Heart left ventricle (tissue), 16 donors: ENCODE data around the gene DPEP1. TPM values are rescaled to one million over a fixed set of nuclear protein-coding genes. Genes with fewer than 3 reads are reported as not detected.

Experiments used
- ATAC-seq, 4 donors: fragments of 200-7000 bp; cut with Tn5 transposase; one replicate each; pipeline ENCODE4 v1.9.1; 2020 to 2022; ENCODE audit warnings: moderate library complexity in 4 of 4, mild to moderate bottlenecking in 3 of 4, moderate number of reproducible peaks in 1 of 4
- DNase-seq, 5 donors: peaks; one replicate each; pipeline ENCODE4 v3.0.0-alpha.2; 2020
- H3K27ac ChIP-seq, 12 donors: fragments of 200-600 bp; sonication (generic) in 4 of 12; one replicate each; pipeline versions ENCODE4 v1.5.0 to v1.8.0; 2016 to 2022; ENCODE audit warnings: mild to moderate bottlenecking in 2 of 12
- H3K27me3 ChIP-seq, 9 donors: fragments of 200-600 bp; sonication (generic) in 2 of 9; one replicate each; pipeline versions ENCODE4 v1.5.1 to v1.8.0; 2016 to 2022; ENCODE audit warnings: mild to moderate bottlenecking in 3 of 9
- H3K36me3 ChIP-seq, 9 donors: fragments of 200-600 bp; sonication (generic) in 2 of 9; one replicate each; pipeline versions ENCODE4 v1.5.0 to v1.8.0; 2018 to 2022; ENCODE audit warnings: mild to moderate bottlenecking in 2 of 9
- H3K4me1 ChIP-seq, 12 donors: fragments of 200-600 bp; sonication (generic) in 4 of 12; one replicate each; pipeline versions ENCODE4 v1.5.0 to v1.8.0; 2016 to 2022; ENCODE audit warnings: mild to moderate bottlenecking in 3 of 12
- H3K4me3 ChIP-seq, 12 donors: fragments of 200-600 bp; sonication (generic) in 4 of 12; one replicate each; pipeline versions ENCODE4 v1.5.0 to v1.8.0; 2017 to 2022; ENCODE audit warnings: mild to moderate bottlenecking in 9 of 12, moderate library complexity in 4 of 12
- H3K9me3 ChIP-seq, 12 donors: fragments of 200-600 bp; sonication (generic) in 4 of 12; one replicate each; pipeline versions ENCODE4 v1.5.0 to v1.8.0; 2016 to 2022; ENCODE audit warnings: mild to moderate bottlenecking in 1 of 12
- CTCF ChIP-seq, 12 donors: fragments of 200-600 bp; sonication (generic) in 4 of 12; IDR thresholded peaks; one replicate each; pipeline versions ENCODE4 v1.5.0 to v1.8.0; 2018 to 2022; ENCODE audit warnings: antibody characterized with exemption in 12 of 12, mild to moderate bottlenecking in 5 of 12
- POLR2A ChIP-seq, 2 donors: fragments of 450-650 bp; IDR thresholded peaks; one replicate each; pipeline ENCODE4 v1.6.1; 2017; ENCODE audit warnings: antibody characterized with exemption in 2 of 2, mild to moderate bottlenecking in 2 of 2, moderate library complexity in 2 of 2
- WGBS, 4 donors: extraction: QIAGEN DNeasy Blood & Tissue Kit in 2 of 4; methylation state at CpG; one replicate each; pipeline versions ENCODE4 v1.1.5 to v1.1.7; 2013 to 2018; 5-methylcytosine and 5-hydroxymethylcytosine counted together
- intact Hi-C, 10 donors: fragments of 100-400 bp; cut with DNase I; formaldehyde crosslinking; loops; one replicate each; pipeline versions ENCODE4 v1.11.1 to v1.14.2; 2022
- long read RNA-seq, 3 donors: library from polyadenylated mRNA; unstranded; transcript quantifications; one replicate each; pipeline ENCODE4 v2.0.0, GENCODE V29; 2020 to 2021
- polyA plus RNA-seq, 2 donors: library from polyadenylated mRNA; stranded (reverse); fragments of 200-250 nt; gene quantifications; one replicate each; pipeline ENCODE4 v1.2.3, GENCODE V29; 2013
- total RNA-seq, 9 donors: library from RNA; depleted of rRNA in 2 of 9; stranded (reverse); fragments of >200 nt in 2 of 9; fragmentation: NEBNext Ultra II Directional in 3 of 9; extraction: Animal tissue kit (Norgen Biotek cat#: 25700) in 3 of 9; gene quantifications; one replicate each; pipeline versions ENCODE4 v1.1.0 to v1.2.4, GENCODE V29; 2016 to 2023
- donor health status: ischemic (EF 13 %, LVEDD 7.1; RV severe dilation, severe dysfunction).
- donor health status: healthy with polysubstance abuse.
- donor health status: DM: no; HTN: yes; CAD: no.
- donor health status: DM: no; HTN: no; CAD: no.
- donor health status: ischemic (EF 25% LVEDD 6.9; RV normal size, moderate dysfunction).
- donor health status: ischemic (EF 25% LVEDD 5.7; RV mildly dilated, moderate dysfunction).
- donor health status: healthy.
- donor health status: DM: yes; HTN: yes; CAD: no.
- donor health status: ischemic (EF 35%, LVEDD 5.7; RV mildly dilated, moderate dysfunction).
- donor health status: nonischemic (EF 11% LVEDD 7.7; RV severe dilation, severe dysfunction).
- donor health status: DM: yes; HTN: yes; CAD: no.
- donor health status: PGD.
- donor health status: ischemic (EF 29% LVEDD 5.4; RV normal size, mild dysfunction).
- donor health status: nonischemic (EF 23%, LVEDD 6.1; RV moderate dilation, normal function).

DPEP1 gene
- total RNA-seq (not detected), polyA plus RNA-seq (not detected)
- long read RNA-seq, donor 1, result 0 reads
- long read RNA-seq, donor 2, result 0 reads
- long read RNA-seq, donor 3, result 0 reads

- peaks cover 0 to 6% (median 0%) of the 10 kb centered on the region in 12 donors for H3K4me1 ChIP-seq
- no peak for ATAC-seq
- peaks cover 0 to 30% (median 4%) of the 10 kb centered on the region in 9 donors for H3K27me3 ChIP-seq
- intact Hi-C loops, result no loop called here
- no peaks in the 10 kb centered on the region for H3K36me3 ChIP-seq
- WGBS, 4 donors, result 54 to 70% (median 68%) methylated on average over 6 to 19 of the region's 19 CpGs
- H3K27ac ChIP-seq, result no peak within 1 kb of the TSS
- no peak for DNase-seq
- H3K9me3 ChIP-seq, result no peaks in the 10 kb centered on the region
- no peak within 1 kb of the TSS for H3K4me3 ChIP-seq
- TF ChIP-seq CTCF (IDR thresholded peaks at IDR 0.05) (no peak), POLR2A (IDR thresholded peaks at IDR 0.05) (no peak)
Observed at GRCh38 chr16:89613231-89613953, at the start of gene DPEP1. DPEP1 (plus strand) TSS chr16:89613642; CDS start chr16:89630411, 16,769 bp downstream.

DNA sequence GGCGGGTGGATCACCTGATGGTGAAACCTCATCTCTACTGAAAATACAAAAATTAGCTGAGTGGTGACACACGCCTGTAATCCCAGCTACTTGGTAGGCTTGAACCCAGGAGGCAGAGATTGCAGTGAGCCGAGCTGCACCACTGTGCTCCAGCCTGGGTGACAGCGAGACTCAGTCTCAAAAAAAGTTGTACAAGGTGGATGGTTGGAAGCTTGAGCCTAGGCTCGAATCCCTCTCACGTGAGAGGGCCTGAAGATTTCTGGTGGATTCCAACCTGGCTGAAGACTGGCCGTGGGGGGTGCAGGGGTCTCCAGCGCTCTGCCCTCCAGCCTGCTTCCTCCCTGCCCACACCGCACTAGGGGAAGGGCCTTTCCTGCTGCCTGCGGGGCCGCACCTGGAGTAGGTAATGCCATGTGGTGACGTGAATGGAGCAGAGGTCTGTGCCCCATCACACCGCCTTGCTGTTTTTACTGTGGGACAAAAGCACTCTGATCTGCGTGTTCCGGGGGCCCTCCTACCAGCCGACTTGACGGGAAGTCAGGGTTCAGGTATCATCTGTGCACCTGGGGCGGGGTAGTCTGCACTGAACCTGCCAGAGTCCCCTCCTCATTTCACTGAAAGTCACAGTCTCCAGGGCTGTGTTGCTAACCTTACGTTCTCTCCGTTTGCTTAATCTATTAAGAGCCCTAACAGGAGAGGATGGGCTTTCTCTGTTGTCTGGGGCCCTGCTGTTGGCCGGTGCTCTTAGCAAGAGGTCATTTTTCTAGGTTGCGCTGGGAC, 48.8 kb upstream of the DPEP1 start:
- Histone ChIP-seq H3K36me3 (peaks cover 6 to 39% (median 37%) of the 10 kb centered on the region in 9 donors), H3K4me1 (peaks cover 8 to 56% (median 31%) of the 10 kb centered on the region in 12 donors), H3K9me3 (no peaks in the 10 kb centered on the region), H3K27me3 (peaks cover 0 to 8% (median 2%) of the 10 kb centered on the region in 9 donors), H3K27ac (no peak overlapping the region), H3K4me3 (no peak overlapping the region)
- TF ChIP-seq POLR2A (IDR thresholded peaks at IDR 0.05), result no peak
- no peak for TF ChIP-seq CTCF (IDR thresholded peaks at IDR 0.05)
- WGBS, 4 donors, result 73 to 78% (median 76%) methylated on average over 21 to 22 of the region's 22 CpGs
- intact Hi-C loops, result loop anchor here in 4 of 10 donors (5.0 to 10.0 kb wide), 4 partner anchors 57 to 320 kb away; partner anchors contain the start of gene SPG7 (in 1 of the 4)
- no peak for ATAC-seq
- no peak for DNase-seq

DNA sequence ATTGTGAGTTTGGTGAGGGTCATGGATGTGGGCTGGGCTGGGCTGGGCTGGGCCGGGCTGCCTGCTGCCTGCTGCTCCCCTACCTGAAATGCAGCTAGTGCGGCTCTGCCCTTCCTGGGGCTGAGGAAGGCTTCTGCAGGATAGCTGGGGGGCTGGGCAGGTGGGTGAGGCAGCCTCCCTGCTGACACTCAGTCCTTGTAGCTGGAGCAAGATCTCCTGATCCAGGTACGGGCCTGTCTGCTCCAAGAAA, 48.3 kb upstream of the DPEP1 start:
- no peaks in the 10 kb centered on the region for H3K9me3 ChIP-seq
- ATAC-seq, result no peak
- WGBS, 4 donors, result 47 to 63% (median 55%) methylated on average over 2 to 3 of the region's 3 CpGs
- peaks cover 8 to 53% (median 29%) of the 10 kb centered on the region in 12 donors for H3K4me1 ChIP-seq
- intact Hi-C loops, result loop anchor here in 3 of 10 donors (5.0 to 10.0 kb wide), 3 partner anchors 77 to 320 kb away; no protein-coding TSS in a partner anchor
- H3K27ac ChIP-seq, result no peak overlapping the region
- H3K36me3 ChIP-seq, result peaks cover 6 to 39% (median 37%) of the 10 kb centered on the region in 9 donors
- DNase-seq, result no peak
- peaks cover 0 to 13% (median 6%) of the 10 kb centered on the region in 9 donors for H3K27me3 ChIP-seq
- peak overlapping the region in 1 of 12 donors; percentile 34 for H3K4me3 ChIP-seq
- TF ChIP-seq CTCF (IDR thresholded peaks at IDR 0.05) (no peak), POLR2A (IDR thresholded peaks at IDR 0.05) (no peak)
